ENCODE measurements around the gene CTH.
"Not testable (repeated sequence)": the region's sequence is repeated elsewhere in the genome, so short reads cannot be mapped to it uniquely, and the experiment has no call there.

GRCh38 chr1:70371586-70371985 is 39.5 kb upstream of the CTH start:
- not testable (repeated sequence) for TF ChIP-seq CTCF (IDR thresholded peaks at IDR 0.05 in 2 of 3, conservative IDR thresholded peaks at IDR 0.05 in 1 of 3; ENCODE audit: borderline replicate concordance in 1 of 3, insufficient read depth in 1 of 3, low read depth in 2 of 3, low read length in 2 of 3); EZH2 (IDR thresholded peaks at IDR 0.05); EGR1 (IDR thresholded peaks at IDR 0.05; ENCODE audit: low read depth); POLR2AphosphoS5 (IDR thresholded peaks at IDR 0.05; ENCODE audit: low read depth, low read length); POLR2A (IDR thresholded peaks at IDR 0.05; ENCODE audit: borderline replicate concordance, extremely low read depth, insufficient read depth, insufficient read length); EZH2phosphoT487 (IDR thresholded peaks at IDR 0.05; ENCODE audit: borderline replicate concordance)
